Caco-2 (cell line): Measurements from ENCODE around the gene SLC6A6. TPM values are rescaled to one million over a fixed set of nuclear protein-coding genes. Genes with fewer than 3 reads are reported as not detected.
A peak's percentile ranks its signal among the peaks of the same experiment; 100 is the strongest.

Experiments
- BruUV-seq: library from RNA; stranded (reverse); fragments of 400-500 nt; replicated peaks from 2 replicates; lab custom pipeline; 2021; lab: Mats Ljungman, UMichigan
- CTCF ChIA-PET: fragments of 300-600 bp; sonication (Branson Sonifier 250); formaldehyde crosslinking; loops from one replicate; lab custom pipeline; 2022; ENCODE audit warnings: antibody characterized with exemption; lab: Charles Lee
- POLR2A ChIA-PET: fragments of 300-600 bp; sonication (Branson Sonifier 250); formaldehyde crosslinking; loops from one replicate; lab custom pipeline; 2022; ENCODE audit warnings: antibody characterized with exemption; lab: Charles Lee
- DNase-seq, 2 experiments: peaks; one replicate each; pipeline versions ENCODE4 v3.0.0 to v3.0.0-alpha.2; 2020 to 2022
- H3K27me3 ChIP-seq: replicated peaks from 2 replicates; pipeline ENCODE4 v1.6.0; 2011; ENCODE audit warnings: low read length; ENCODE audit not compliant: control insufficient read depth, insufficient read depth
- H3K36me3 ChIP-seq: 2 replicates; pipeline ENCODE4 v1.5.1; 2011; ENCODE audit warnings: low read length; ENCODE audit not compliant: control insufficient read depth, insufficient read depth
- H3K4me1 ChIP-seq: fragments of 250-450 bp; sonication (Bioruptor Pico); 2 replicates; pipeline ENCODE4 v1.5.1; 2020; ENCODE audit warnings: mild to moderate bottlenecking
- H3K4me3 ChIP-seq: 2 replicates; pipeline ENCODE4 v1.5.1; 2011; ENCODE audit warnings: low read depth, mild to moderate bottlenecking, control low read depth, low read length
- H3K9me3 ChIP-seq: fragments of 250-450 bp; sonication (Bioruptor Pico); 2 replicates; pipeline ENCODE4 v1.5.1; 2020; ENCODE audit warnings: mild to moderate bottlenecking, moderate library complexity
- H3K27ac Mint-ChIP-seq: one replicate; pipeline ENCODE4 v1.8.0; 2022; ENCODE audit warnings: mixed read lengths; ENCODE audit not compliant: unreplicated experiment
- H3K27me3 Mint-ChIP-seq: one replicate; pipeline ENCODE4 v1.8.0; 2022; ENCODE audit warnings: mixed read lengths; ENCODE audit not compliant: insufficient read depth, unreplicated experiment
- H3K36me3 Mint-ChIP-seq: one replicate; pipeline ENCODE4 v1.8.0; 2022; ENCODE audit warnings: mild to moderate bottlenecking, mixed read lengths; ENCODE audit not compliant: insufficient read depth, unreplicated experiment
- H3K4me1 Mint-ChIP-seq: one replicate; pipeline ENCODE4 v1.8.0; 2022; ENCODE audit warnings: low read depth, mixed read lengths; ENCODE audit not compliant: unreplicated experiment
- H3K4me3 Mint-ChIP-seq: one replicate; pipeline ENCODE4 v1.8.0; 2022; ENCODE audit warnings: mild to moderate bottlenecking, moderate library complexity, mixed read lengths; ENCODE audit not compliant: unreplicated experiment
- H3K9me3 Mint-ChIP-seq: one replicate; pipeline ENCODE4 v1.8.0; 2022; ENCODE audit warnings: mixed read lengths; ENCODE audit not compliant: unreplicated experiment
- CTCF ChIP-seq, 2 experiments: fragments of 200-600 bp in 1 of 2; IDR thresholded peaks; 1 replicate in 1 of 2; 2 replicates in 1 of 2; pipeline versions ENCODE4 v1.5.1 to v1.8.0; 2011 to 2022; ENCODE audit warnings: antibody characterized with exemption in 1 of 2, control low read depth in 1 of 2, inconsistent platforms in 1 of 2, low read depth in 1 of 2, low read length in 1 of 2, mild to moderate bottlenecking in 1 of 2, moderate library complexity in 1 of 2; ENCODE audit not compliant: insufficient read depth in 1 of 2, severe bottlenecking in 1 of 2, unreplicated experiment in 1 of 2
- intact Hi-C: fragments of 100-400 bp; cut with micrococcal nuclease; formaldehyde crosslinking; loops from one replicate; pipeline ENCODE4 v1.10.0; 2022; ENCODE audit not compliant: unreplicated experiment
- total RNA-seq: library from RNA; stranded (reverse); gene quantifications from 2 replicates; pipeline ENCODE4 v1.2.3, GENCODE V29; 2022

SLC6A6 gene
- total RNA-seq, 1 experiment from 2014 or later = 49.6 TPM

- H3K4me3 ChIP-seq = no peak overlapping the region
- TF ChIP-seq CTCF (IDR thresholded peaks at IDR 0.05; ENCODE audit: insufficient read depth in 1 of 2, low read depth in 1 of 2, low read length in 1 of 2, severe bottlenecking in 1 of 2, unreplicated experiment in 1 of 2) = no peak
- peaks cover 40% of the 10 kb centered on the region for H3K4me1 ChIP-seq
- H3K9me3 ChIP-seq = no peaks in the 10 kb centered on the region
- intact Hi-C loops = no loop called here
- Mint-ChIP-seq H3K4me3 (no peak overlapping the region), H3K27ac (peak overlapping the region; percentile 36), H3K36me3 (peaks cover 43% of the 10 kb centered on the region), H3K4me1 (peaks cover 19% of the 10 kb centered on the region), H3K27me3 (no peaks in the 10 kb centered on the region), H3K9me3 (no peaks in the 10 kb centered on the region)
- BruUV-seq = no TSS peak
- ChIA-PET CTCF (no interaction called here), POLR2A (no interaction called here)
- no peaks in the 10 kb centered on the region for H3K27me3 ChIP-seq
- DNase-seq = no peak
- peaks cover 3% of the 10 kb centered on the region for H3K36me3 ChIP-seq
Measured at GRCh38 chr3:14422016-14422963, 19.9 kb downstream of the SLC6A6 start.

- no TSS peak for BruUV-seq
- Histone ChIP-seq H3K4me3 (no peak overlapping the region), H3K9me3 (no peaks in the 10 kb centered on the region), H3K36me3 (peaks cover 3% of the 10 kb centered on the region), H3K4me1 (peaks cover 35% of the 10 kb centered on the region), H3K27me3 (no peaks in the 10 kb centered on the region)
- Mint-ChIP-seq H3K4me1 (peaks cover 19% of the 10 kb centered on the region), H3K4me3 (no peak overlapping the region), H3K36me3 (peaks cover 37% of the 10 kb centered on the region), H3K9me3 (no peaks in the 10 kb centered on the region), H3K27ac (peak overlapping the region; percentile 36), H3K27me3 (no peaks in the 10 kb centered on the region)
- CTCF ChIA-PET = interaction anchor here (0.6 kb wide), 1 partner anchor 162 kb away, joined by 3 read pairs; no protein-coding TSS in a partner anchor
- TF ChIP-seq CTCF (IDR thresholded peaks at IDR 0.05; ENCODE audit: insufficient read depth in 1 of 2, low read depth in 1 of 2, low read length in 1 of 2, severe bottlenecking in 1 of 2, unreplicated experiment in 1 of 2) = no peak
- intact Hi-C loops = no loop called here
- POLR2A ChIA-PET = interaction anchor here (0.6 kb wide), 1 partner anchor 298 kb away, joined by 3 read pairs; no protein-coding TSS in a partner anchor
- peak; percentile 47 to 58 for DNase-seq
Measured at GRCh38 chr3:14423197-14423743, 20.9 kb downstream of the SLC6A6 start.

- BruUV-seq = no TSS peak
- no peak overlapping the region for H3K27ac Mint-ChIP-seq
- ChIA-PET POLR2A (no interaction called here), CTCF (no interaction called here)
- DNase-seq = no peak
- Histone ChIP-seq H3K27me3 (no peaks in the 10 kb centered on the region), H3K4me3 (no peak overlapping the region), H3K9me3 (no peaks in the 10 kb centered on the region), H3K4me1 (peaks cover 28% of the 10 kb centered on the region), H3K36me3 (peaks cover 3% of the 10 kb centered on the region)
- intact Hi-C loops = no loop called here
- no peaks in the 10 kb centered on the region for H3K27me3 Mint-ChIP-seq
- no peak for TF ChIP-seq CTCF (IDR thresholded peaks at IDR 0.05; ENCODE audit: insufficient read depth in 1 of 2, low read depth in 1 of 2, low read length in 1 of 2, severe bottlenecking in 1 of 2, unreplicated experiment in 1 of 2)
- H3K9me3 Mint-ChIP-seq = no peaks in the 10 kb centered on the region
- no peak overlapping the region for H3K4me3 Mint-ChIP-seq
- peaks cover 12% of the 10 kb centered on the region for H3K4me1 Mint-ChIP-seq
- H3K36me3 Mint-ChIP-seq = peaks cover 30% of the 10 kb centered on the region
Measured at GRCh38 chr3:14423963-14424362, 21.6 kb downstream of the SLC6A6 start.
